Measurements from ENCODE around the gene ZEB2. TPM values are rescaled to one million over a fixed set of nuclear protein-coding genes. Genes with fewer than 3 reads are reported as not detected.
"Not testable (repeated sequence)": the region's sequence is repeated elsewhere in the genome, so short reads cannot be mapped to it uniquely, and the experiment has no call there.

Gene ZEB2
- polyA plus RNA-seq, 3 donors, result 112 to 133 (median 121) TPM

- DNase-seq (ENCODE audit: extremely low read depth in 1 of 11, low read depth in 9 of 11, low spot score in 4 of 11), result no peak
Measured at GRCh38 chr2:144385381-144385780, 134.5 kb downstream of the ZEB2 start.

- no peak for DNase-seq (ENCODE audit: extremely low read depth in 1 of 11, low read depth in 9 of 11, low spot score in 4 of 11)
Measured at GRCh38 chr2:144383571-144384100, 136.3 kb downstream of the ZEB2 start.

- DNase-seq (ENCODE audit: extremely low read depth in 1 of 11, low read depth in 9 of 11, low spot score in 4 of 11), result no peak
Measured at GRCh38 chr2:144382849-144383248, 137.1 kb downstream of the ZEB2 start.

GRCh38 chr2:144381716-144382115 is 138.2 kb downstream of the ZEB2 start:
- no peak for DNase-seq (ENCODE audit: extremely low read depth in 1 of 11, low read depth in 9 of 11, low spot score in 4 of 11)

GRCh38 chr2:144379851-144380311 is 140.0 kb downstream of the ZEB2 start:
- DNase-seq (ENCODE audit: extremely low read depth in 1 of 11, low read depth in 9 of 11, low spot score in 4 of 11), result peak in 7 of 11 donors; percentile 13 to 39 (median 21)

GRCh38 chr2:144378551-144378950 is 141.4 kb downstream of the ZEB2 start:
- DNase-seq (ENCODE audit: extremely low read depth in 1 of 11, low read depth in 9 of 11, low spot score in 4 of 11), result no peak

- no peak for DNase-seq (ENCODE audit: extremely low read depth in 1 of 11, low read depth in 9 of 11, low spot score in 4 of 11)
Measured at GRCh38 chr2:144377914-144378313, 142.0 kb downstream of the ZEB2 start.

- no peak for DNase-seq (ENCODE audit: extremely low read depth in 1 of 11, low read depth in 9 of 11, low spot score in 4 of 11)
Measured at GRCh38 chr2:144376926-144377325, 143.0 kb downstream of the ZEB2 start.

GRCh38 chr2:144376460-144376859 is 143.5 kb downstream of the ZEB2 start:
- DNase-seq (ENCODE audit: extremely low read depth in 1 of 11, low read depth in 9 of 11, low spot score in 4 of 11), result no peak

GRCh38 chr2:144374163-144374661 is 145.7 kb downstream of the ZEB2 start:
- DNase-seq (ENCODE audit: extremely low read depth in 1 of 11, low read depth in 9 of 11, low spot score in 4 of 11), result no peak

- DNase-seq (ENCODE audit: extremely low read depth in 1 of 11, low read depth in 9 of 11, low spot score in 4 of 11), result no peak
Measured at GRCh38 chr2:144372410-144373080, 147.4 kb downstream of the ZEB2 start.

- no peak for DNase-seq (ENCODE audit: extremely low read depth in 1 of 11, low read depth in 9 of 11, low spot score in 4 of 11)
Measured at GRCh38 chr2:144370937-144371584, 148.9 kb downstream of the ZEB2 start.

GRCh38 chr2:144369416-144369815 is 150.5 kb downstream of the ZEB2 start:
- no peak for DNase-seq (ENCODE audit: extremely low read depth in 1 of 11, low read depth in 9 of 11, low spot score in 4 of 11)

GRCh38 chr2:144366825-144367429 is 153.0 kb downstream of the ZEB2 start:
- no peak for DNase-seq (ENCODE audit: extremely low read depth in 1 of 11, low read depth in 9 of 11, low spot score in 4 of 11)

GRCh38 chr2:144364944-144365738 is 154.8 kb downstream of the ZEB2 start:
- DNase-seq (ENCODE audit: extremely low read depth in 1 of 11, low read depth in 9 of 11, low spot score in 4 of 11), result no peak

- not testable (repeated sequence) for DNase-seq (ENCODE audit: extremely low read depth in 1 of 11, low read depth in 9 of 11, low spot score in 4 of 11)
Measured at GRCh38 chr2:144364247-144364646, 155.7 kb downstream of the ZEB2 start.

GRCh38 chr2:144362401-144362800 is 157.5 kb downstream of the ZEB2 start:
- no peak for DNase-seq (ENCODE audit: extremely low read depth in 1 of 11, low read depth in 9 of 11, low spot score in 4 of 11)

- no peak for DNase-seq (ENCODE audit: extremely low read depth in 1 of 11, low read depth in 9 of 11, low spot score in 4 of 11)
Measured at GRCh38 chr2:144361742-144362141, 158.2 kb downstream of the ZEB2 start.

- DNase-seq (ENCODE audit: extremely low read depth in 1 of 11, low read depth in 9 of 11, low spot score in 4 of 11), result no peak
Measured at GRCh38 chr2:144359684-144360083, 160.2 kb downstream of the ZEB2 start.
